Measurements from ENCODE around the gene NFATC3. TPM values are rescaled to one million over a fixed set of nuclear protein-coding genes. Genes with fewer than 3 reads are reported as not detected.
A peak's percentile ranks its signal among the peaks of the same experiment; 100 is the strongest.

Gene NFATC3
- total RNA-seq, 1 donor from 2014 or later: 20.9 TPM

GRCh38 chr16:68270353-68270752 lies 185.2 kb downstream of the NFATC3 start:
- Histone ChIP-seq H3K27ac (replicated peaks) (peak overlapping the region; percentile 99), H3K4me3 (no peak overlapping the region), H3K4me1 (peaks cover 100% of the 10 kb centered on the region), H3K9me3 (replicated peaks) (no peaks in the 10 kb centered on the region), H3K36me3 (peaks cover 42% of the 10 kb centered on the region), H3K27me3 (ENCODE audit: low read depth) (no peaks in the 10 kb centered on the region)
- TF ChIP-seq CTCF (IDR thresholded peaks at IDR 0.05; ENCODE audit: borderline replicate concordance): no peak
- intact Hi-C loops (cut with micrococcal nuclease): no loop called here
- DNase-seq: no peak

- no peak for DNase-seq
- intact Hi-C loops (cut with micrococcal nuclease): no loop called here
- peak overlapping the region; percentile 99 for H3K27ac ChIP-seq (replicated peaks)
- no peaks in the 10 kb centered on the region for H3K9me3 ChIP-seq (replicated peaks)
- TF ChIP-seq CTCF (IDR thresholded peaks at IDR 0.05; ENCODE audit: borderline replicate concordance): no peak
- H3K4me1 ChIP-seq: peaks cover 97% of the 10 kb centered on the region
- H3K36me3 ChIP-seq: peaks cover 48% of the 10 kb centered on the region
- no peak overlapping the region for H3K4me3 ChIP-seq
- H3K27me3 ChIP-seq (ENCODE audit: low read depth): no peaks in the 10 kb centered on the region
These were observed 187.5 kb downstream of the NFATC3 start for GRCh38 chr16:68272507-68273209.

GRCh38 chr16:68273459-68273858 lies 188.3 kb downstream of the NFATC3 start:
- peaks cover 95% of the 10 kb centered on the region for H3K4me1 ChIP-seq
- H3K36me3 ChIP-seq: peaks cover 42% of the 10 kb centered on the region
- intact Hi-C loops (cut with micrococcal nuclease): no loop called here
- no peaks in the 10 kb centered on the region for H3K9me3 ChIP-seq (replicated peaks)
- no peaks in the 10 kb centered on the region for H3K27me3 ChIP-seq (ENCODE audit: low read depth)
- no peak for TF ChIP-seq CTCF (IDR thresholded peaks at IDR 0.05; ENCODE audit: borderline replicate concordance)
- DNase-seq: no peak
- H3K27ac ChIP-seq (replicated peaks): peak overlapping the region; percentile 99
- H3K4me3 ChIP-seq: no peak overlapping the region

GRCh38 chr16:68273896-68274295 lies 188.7 kb downstream of the NFATC3 start:
- Histone ChIP-seq H3K27me3 (ENCODE audit: low read depth) (no peaks in the 10 kb centered on the region), H3K36me3 (peaks cover 37% of the 10 kb centered on the region), H3K9me3 (replicated peaks) (no peaks in the 10 kb centered on the region), H3K4me1 (peaks cover 94% of the 10 kb centered on the region), H3K4me3 (no peak overlapping the region), H3K27ac (replicated peaks) (peak overlapping the region; percentile 99)
- intact Hi-C loops (cut with micrococcal nuclease): no loop called here
- no peak for TF ChIP-seq CTCF (IDR thresholded peaks at IDR 0.05; ENCODE audit: borderline replicate concordance)
- no peak for DNase-seq

DNA sequence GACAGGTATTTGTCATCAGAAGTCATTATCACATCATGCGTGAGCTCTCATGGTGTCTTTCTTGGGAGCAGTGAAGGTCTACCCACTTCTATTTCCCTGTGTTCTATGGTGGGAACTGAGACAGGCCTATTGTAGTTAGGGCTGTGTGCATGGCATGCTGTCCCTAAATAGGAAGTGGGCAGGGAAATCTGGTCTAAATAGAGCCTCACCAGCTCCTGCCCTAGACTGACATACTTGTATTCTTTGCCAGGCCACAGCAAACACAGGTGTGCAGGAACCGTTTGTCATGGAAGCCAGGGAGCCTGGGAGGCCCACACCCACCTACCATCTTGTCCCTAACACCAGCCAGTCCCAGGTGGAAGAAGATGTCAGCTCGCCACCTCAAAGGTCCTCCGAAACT lies 189.3 kb downstream of the NFATC3 start:
- peaks cover 37% of the 10 kb centered on the region for H3K36me3 ChIP-seq

More for the DNA sequence above, 189.3 kb downstream of the NFATC3 start:
- no peaks in the 10 kb centered on the region for H3K27me3 ChIP-seq (ENCODE audit: low read depth)
- no peak for TF ChIP-seq CTCF (IDR thresholded peaks at IDR 0.05; ENCODE audit: borderline replicate concordance)
- intact Hi-C loops (cut with micrococcal nuclease): no loop called here
- no peak for DNase-seq
- no peaks in the 10 kb centered on the region for H3K9me3 ChIP-seq (replicated peaks)
- H3K4me3 ChIP-seq: peak overlapping the region; percentile 26
- peaks cover 94% of the 10 kb centered on the region for H3K4me1 ChIP-seq
- peak overlapping the region; percentile 99 for H3K27ac ChIP-seq (replicated peaks)

All from left ventricle myocardium inferior (tissue), 1 donor.